ENCODE data around the gene GNAQ.

DNA sequence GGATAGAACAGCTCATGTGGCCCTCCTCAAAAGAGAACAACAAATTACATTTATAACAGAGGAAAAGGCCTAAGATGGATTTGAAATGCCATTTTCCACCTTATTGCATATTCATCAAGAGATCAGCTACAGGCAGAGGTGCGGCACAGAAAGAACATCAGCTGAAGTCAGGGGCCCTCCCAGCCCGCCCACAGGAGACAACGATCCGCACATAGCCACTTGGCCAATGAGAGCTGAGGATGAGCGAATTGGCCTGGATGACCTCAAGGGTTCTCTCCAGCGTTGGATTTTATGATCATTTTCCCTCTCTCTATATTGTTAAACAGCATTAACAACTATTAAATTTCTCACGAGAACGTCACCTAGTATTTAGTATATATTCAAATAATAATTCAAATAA lies 97.6 kb downstream of the GNAQ start:
- TF ChIP-seq, protein P1, sequence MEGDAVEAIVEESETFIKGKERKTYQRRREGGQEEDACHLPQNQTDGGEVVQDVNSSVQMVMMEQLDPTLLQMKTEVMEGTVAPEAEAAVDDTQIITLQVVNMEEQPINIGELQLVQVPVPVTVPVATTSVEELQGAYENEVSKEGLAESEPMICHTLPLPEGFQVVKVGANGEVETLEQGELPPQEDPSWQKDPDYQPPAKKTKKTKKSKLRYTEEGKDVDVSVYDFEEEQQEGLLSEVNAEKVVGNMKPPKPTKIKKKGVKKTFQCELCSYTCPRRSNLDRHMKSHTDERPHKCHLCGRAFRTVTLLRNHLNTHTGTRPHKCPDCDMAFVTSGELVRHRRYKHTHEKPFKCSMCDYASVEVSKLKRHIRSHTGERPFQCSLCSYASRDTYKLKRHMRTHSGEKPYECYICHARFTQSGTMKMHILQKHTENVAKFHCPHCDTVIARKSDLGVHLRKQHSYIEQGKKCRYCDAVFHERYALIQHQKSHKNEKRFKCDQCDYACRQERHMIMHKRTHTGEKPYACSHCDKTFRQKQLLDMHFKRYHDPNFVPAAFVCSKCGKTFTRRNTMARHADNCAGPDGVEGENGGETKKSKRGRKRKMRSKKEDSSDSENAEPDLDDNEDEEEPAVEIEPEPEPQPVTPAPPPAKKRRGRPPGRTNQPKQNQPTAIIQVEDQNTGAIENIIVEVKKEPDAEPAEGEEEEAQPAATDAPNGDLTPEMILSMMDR (conservative IDR thresholded peaks at IDR 0.05 in 1 of 2, IDR thresholded peaks at IDR 0.05 in 1 of 2; ENCODE audit: extremely low read depth in 1 of 2, insufficient read depth in 1 of 2, low read depth in 1 of 2, low read length in 2 of 2): no peak
- no peak for TF ChIP-seq EZH2 (IDR thresholded peaks at IDR 0.05; ENCODE audit: borderline replicate concordance, low read length)
